ENCODE results near the gene CLNK.

GRCh38 chr4:10554121-10554520 lies 130.4 kb downstream of the CLNK start:
- no peak for TF ChIP-seq POLR2AphosphoS5 (IDR thresholded peaks at IDR 0.05)
- TF ChIP-seq, protein P1, sequence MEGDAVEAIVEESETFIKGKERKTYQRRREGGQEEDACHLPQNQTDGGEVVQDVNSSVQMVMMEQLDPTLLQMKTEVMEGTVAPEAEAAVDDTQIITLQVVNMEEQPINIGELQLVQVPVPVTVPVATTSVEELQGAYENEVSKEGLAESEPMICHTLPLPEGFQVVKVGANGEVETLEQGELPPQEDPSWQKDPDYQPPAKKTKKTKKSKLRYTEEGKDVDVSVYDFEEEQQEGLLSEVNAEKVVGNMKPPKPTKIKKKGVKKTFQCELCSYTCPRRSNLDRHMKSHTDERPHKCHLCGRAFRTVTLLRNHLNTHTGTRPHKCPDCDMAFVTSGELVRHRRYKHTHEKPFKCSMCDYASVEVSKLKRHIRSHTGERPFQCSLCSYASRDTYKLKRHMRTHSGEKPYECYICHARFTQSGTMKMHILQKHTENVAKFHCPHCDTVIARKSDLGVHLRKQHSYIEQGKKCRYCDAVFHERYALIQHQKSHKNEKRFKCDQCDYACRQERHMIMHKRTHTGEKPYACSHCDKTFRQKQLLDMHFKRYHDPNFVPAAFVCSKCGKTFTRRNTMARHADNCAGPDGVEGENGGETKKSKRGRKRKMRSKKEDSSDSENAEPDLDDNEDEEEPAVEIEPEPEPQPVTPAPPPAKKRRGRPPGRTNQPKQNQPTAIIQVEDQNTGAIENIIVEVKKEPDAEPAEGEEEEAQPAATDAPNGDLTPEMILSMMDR (IDR thresholded peaks at IDR 0.05): no peak
- TF ChIP-seq POLR2A (IDR thresholded peaks at IDR 0.05): no peak
- TF ChIP-seq EP300 (IDR thresholded peaks at IDR 0.05): no peak
